Spleen (tissue), 7 donors: ENCODE data around the gene GIT1.

Experiments used
- CTCF ChIP-seq, 11 experiments: fragments of 200-600 bp in 7 of 11; fragments of 450-650 bp in 4 of 11; sonication (generic) in 4 of 11; IDR thresholded peaks in 8 of 11; conservative IDR thresholded peaks in 3 of 11; 1 replicate in 7 of 11; 2 replicates in 4 of 11; pipeline versions ENCODE4 v1.4.0 to v1.8.0; 2016 to 2021; ENCODE audit warnings: antibody characterized with exemption in 11 of 11, inconsistent platforms in 4 of 11, mild to moderate bottlenecking in 1 of 11
- POLR2A ChIP-seq, 3 donors: fragments of 450-650 bp; IDR thresholded peaks; one replicate each; pipeline ENCODE4 v1.5.1; 2017; ENCODE audit warnings: antibody characterized with exemption in 3 of 3, mild to moderate bottlenecking in 1 of 3
- POLR2AphosphoS5 ChIP-seq, 3 donors: sonication (generic); formaldehyde crosslinking; IDR thresholded peaks; one replicate each; pipeline ENCODE4 v1.5.1; 2017; ENCODE audit warnings: antibody characterized with exemption in 3 of 3
- donor health status: DM: no; HTN: no; CAD: no; lungs with moderate emphysema.
- donor health status: DM: no; HTN: no; CAD: no.
- donor health status: DM: no; HTN: no; CAD: no.

GRCh38 chr17:29584452-29585079, 4.9 kb downstream of the GIT1 start:
- TF ChIP-seq CTCF (IDR thresholded peaks at IDR 0.05 in 8 of 11, conservative IDR thresholded peaks at IDR 0.05 in 3 of 11) (no peak), POLR2A (IDR thresholded peaks at IDR 0.05) (no peak), POLR2AphosphoS5 (IDR thresholded peaks at IDR 0.05) (no peak)
